Brain microvascular endothelial cell (primary cell): ENCODE data around the gene CDK11B.
"Not testable (repeated sequence)": the region's sequence is repeated elsewhere in the genome, so short reads cannot be mapped to it uniquely, and the experiment has no call there.

ENCODE experiments used
- DNase-seq: peaks from one replicate; pipeline ENCODE4 v3.0.0-alpha.2; 2020
- H3K27ac ChIP-seq: fragments of 250-450 bp; sonication (Bioruptor Pico); 2 replicates; pipeline ENCODE4 v1.5.1; 2020; ENCODE audit warnings: mild to moderate bottlenecking, moderate library complexity
- H3K27me3 ChIP-seq: fragments of 250-450 bp; sonication (Bioruptor Pico); replicated peaks from 2 replicates; pipeline ENCODE4 v1.5.1; 2020; ENCODE audit warnings: mild to moderate bottlenecking
- H3K36me3 ChIP-seq: fragments of 250-450 bp; sonication (Bioruptor Pico); replicated peaks from 2 replicates; pipeline ENCODE4 v1.5.1; 2020; ENCODE audit warnings: mild to moderate bottlenecking
- H3K4me3 ChIP-seq: 2 replicates; pipeline ENCODE4 v1.5.1; 2011; ENCODE audit warnings: low read depth, mild to moderate bottlenecking, control low read depth, low read length, moderate library complexity
- in situ Hi-C: cut with HindIII; loops from 2 replicates; pipeline ENCODE4 v1.10.0; 2017; ENCODE audit warnings: low sequenced_read_pairs, low pct_ligation_motif_present
- TF ChIP-seq, protein P1 (sequence below): IDR thresholded peaks from 2 replicates; pipeline ENCODE4 v1.5.1; 2011; ENCODE audit warnings: low read depth, mild to moderate bottlenecking, moderate library complexity, low read length, control low read depth, inconsistent platforms; ENCODE audit errors: missing control alignments

CDK11B gene

GRCh38 chr1:1665815-1666251, 7.0 kb upstream of the CDK11B start:
- no peaks in the 10 kb centered on the region for H3K27me3 ChIP-seq
- no peak overlapping the region for H3K4me3 ChIP-seq
- in situ Hi-C loops, result no loop called here
- H3K36me3 ChIP-seq, result peaks cover 31% of the 10 kb centered on the region
- no peak for DNase-seq
- TF ChIP-seq, protein P1, sequence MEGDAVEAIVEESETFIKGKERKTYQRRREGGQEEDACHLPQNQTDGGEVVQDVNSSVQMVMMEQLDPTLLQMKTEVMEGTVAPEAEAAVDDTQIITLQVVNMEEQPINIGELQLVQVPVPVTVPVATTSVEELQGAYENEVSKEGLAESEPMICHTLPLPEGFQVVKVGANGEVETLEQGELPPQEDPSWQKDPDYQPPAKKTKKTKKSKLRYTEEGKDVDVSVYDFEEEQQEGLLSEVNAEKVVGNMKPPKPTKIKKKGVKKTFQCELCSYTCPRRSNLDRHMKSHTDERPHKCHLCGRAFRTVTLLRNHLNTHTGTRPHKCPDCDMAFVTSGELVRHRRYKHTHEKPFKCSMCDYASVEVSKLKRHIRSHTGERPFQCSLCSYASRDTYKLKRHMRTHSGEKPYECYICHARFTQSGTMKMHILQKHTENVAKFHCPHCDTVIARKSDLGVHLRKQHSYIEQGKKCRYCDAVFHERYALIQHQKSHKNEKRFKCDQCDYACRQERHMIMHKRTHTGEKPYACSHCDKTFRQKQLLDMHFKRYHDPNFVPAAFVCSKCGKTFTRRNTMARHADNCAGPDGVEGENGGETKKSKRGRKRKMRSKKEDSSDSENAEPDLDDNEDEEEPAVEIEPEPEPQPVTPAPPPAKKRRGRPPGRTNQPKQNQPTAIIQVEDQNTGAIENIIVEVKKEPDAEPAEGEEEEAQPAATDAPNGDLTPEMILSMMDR, result peak; percentile 63
- H3K27ac ChIP-seq, result no peak overlapping the region

- Histone ChIP-seq H3K4me3 (no peak overlapping the region), H3K27me3 (no peaks in the 10 kb centered on the region), H3K27ac (no peak overlapping the region), H3K36me3 (peaks cover 26% of the 10 kb centered on the region)
- in situ Hi-C loops, result no loop called here
- TF ChIP-seq, protein P1, result no peak
- DNase-seq, result no peak
These were observed 6.4 kb upstream of the CDK11B start for GRCh38 chr1:1664941-1665814.

- DNase-seq, H3K27ac ChIP-seq, in situ Hi-C loops, H3K27me3 ChIP-seq, H3K4me3 ChIP-seq: not testable (repeated sequence)
- H3K36me3 ChIP-seq, result peaks cover 18% of the 10 kb centered on the region
These were observed 5.5 kb upstream of the CDK11B start for GRCh38 chr1:1664318-1664717.

DNA sequence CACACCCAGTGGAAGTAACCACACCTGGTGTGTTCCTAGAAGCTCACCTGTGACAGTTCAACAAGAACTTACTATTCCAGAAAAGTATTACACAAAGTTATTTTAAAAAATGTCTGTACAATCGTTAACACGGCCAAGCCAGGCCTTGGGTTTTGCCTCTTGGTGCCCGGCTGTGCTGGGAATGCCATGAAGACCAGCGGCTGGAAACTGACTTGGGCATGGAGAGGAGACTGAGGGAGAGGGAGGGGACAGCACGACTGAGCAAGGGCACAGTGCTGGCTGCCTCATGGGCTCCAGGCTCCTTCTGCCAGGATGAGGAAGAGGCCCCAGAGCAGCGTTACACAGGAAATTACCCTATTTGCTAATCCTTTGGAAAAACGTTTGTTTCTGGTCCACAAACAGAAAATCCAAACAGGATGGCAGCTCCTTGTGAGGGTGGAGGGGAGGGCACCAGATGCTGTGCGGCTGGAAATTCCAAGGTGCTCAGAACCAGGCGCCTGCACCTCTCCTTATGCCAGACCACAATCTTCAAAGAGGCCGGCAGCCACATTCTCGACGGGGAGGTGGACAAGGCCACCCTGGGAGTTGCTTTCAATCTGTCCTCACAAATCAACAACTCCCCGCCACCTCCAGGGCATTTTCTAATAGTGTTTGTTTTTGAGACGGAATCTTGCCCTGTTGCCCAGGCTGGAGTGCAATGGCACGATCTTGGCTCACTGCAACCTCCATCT, 4.2 kb upstream of the CDK11B start:
- in situ Hi-C loops, H3K27ac ChIP-seq, H3K27me3 ChIP-seq, H3K4me3 ChIP-seq, DNase-seq: not testable (repeated sequence)
- peaks cover 18% of the 10 kb centered on the region for H3K36me3 ChIP-seq

DNA sequence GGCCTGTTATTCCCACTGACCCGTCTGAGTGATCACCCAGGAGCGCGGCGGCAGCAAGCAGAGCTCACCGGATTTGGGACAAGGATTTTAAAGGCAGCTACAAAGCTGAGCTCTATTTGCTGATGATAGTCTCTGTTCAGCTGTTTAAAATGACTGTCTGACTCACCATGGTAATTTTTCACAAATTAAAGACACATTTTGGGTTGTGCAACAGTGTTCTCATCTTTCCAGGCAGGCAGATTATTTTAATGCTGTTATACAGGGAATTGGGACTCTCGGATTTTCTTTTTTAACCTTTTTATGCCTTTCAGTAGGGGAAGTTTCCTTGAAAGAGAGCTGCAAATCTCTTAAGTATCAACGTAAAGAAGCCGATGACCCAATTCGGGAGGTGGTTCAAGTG, 3.6 kb upstream of the CDK11B start:
- DNase-seq, H3K27me3 ChIP-seq, H3K4me3 ChIP-seq, H3K27ac ChIP-seq, in situ Hi-C loops: not testable (repeated sequence)
- H3K36me3 ChIP-seq, result peaks cover 18% of the 10 kb centered on the region

- in situ Hi-C loops, result not testable (repeated sequence)
These were observed 10.5 kb downstream of the CDK11B start for GRCh38 chr1:1648265-1648664.

DNA sequence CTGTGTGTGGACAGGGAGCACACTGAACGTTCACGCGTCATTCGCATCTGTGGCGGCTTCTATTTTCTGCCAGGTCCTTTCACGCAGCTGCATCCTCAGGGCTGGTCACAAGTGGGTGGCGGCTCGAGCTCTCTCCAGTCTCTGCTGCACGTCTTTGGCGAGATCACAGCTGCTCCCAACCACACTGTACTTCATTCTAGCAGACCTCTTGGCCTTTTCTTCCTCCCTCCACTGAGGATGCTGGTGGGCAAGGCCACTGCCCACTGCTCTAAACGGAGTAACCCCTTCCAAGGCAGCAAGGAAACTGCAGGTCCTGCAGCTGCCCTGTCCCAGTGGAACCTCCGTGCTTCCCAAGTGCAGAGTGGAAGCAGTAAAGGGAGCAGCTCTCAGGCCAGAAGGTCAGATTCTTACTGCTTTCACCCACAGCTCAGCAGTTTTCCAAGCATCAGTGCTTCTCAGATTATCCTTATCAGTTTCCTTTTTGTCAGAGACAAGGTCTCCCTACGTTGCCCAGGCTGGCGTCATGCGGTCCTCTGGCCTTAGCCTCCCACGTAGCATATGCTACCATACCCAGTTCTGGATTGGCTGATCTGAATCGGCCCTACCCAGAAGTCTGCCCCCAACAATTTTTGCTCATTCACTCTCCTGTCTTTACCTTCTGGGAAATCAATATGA, 11.1 kb downstream of the CDK11B start:
- H3K4me3 ChIP-seq, H3K36me3 ChIP-seq, DNase-seq, H3K27ac ChIP-seq, H3K27me3 ChIP-seq, in situ Hi-C loops: not testable (repeated sequence)

More at GRCh38 chr1:1648265-1648664, 10.5 kb downstream of the CDK11B start:
- H3K4me3 ChIP-seq, H3K27me3 ChIP-seq, DNase-seq, H3K36me3 ChIP-seq, H3K27ac ChIP-seq: not testable (repeated sequence)

- H3K27me3 ChIP-seq, H3K4me3 ChIP-seq, H3K27ac ChIP-seq, H3K36me3 ChIP-seq, DNase-seq, in situ Hi-C loops: not testable (repeated sequence)
These were observed 12.5 kb downstream of the CDK11B start for GRCh38 chr1:1646326-1646725.

GRCh38 chr1:1640711-1641461, 17.9 kb downstream of the CDK11B start:
- in situ Hi-C loops, H3K4me3 ChIP-seq, H3K36me3 ChIP-seq, H3K27me3 ChIP-seq, DNase-seq, H3K27ac ChIP-seq: not testable (repeated sequence)

DNA sequence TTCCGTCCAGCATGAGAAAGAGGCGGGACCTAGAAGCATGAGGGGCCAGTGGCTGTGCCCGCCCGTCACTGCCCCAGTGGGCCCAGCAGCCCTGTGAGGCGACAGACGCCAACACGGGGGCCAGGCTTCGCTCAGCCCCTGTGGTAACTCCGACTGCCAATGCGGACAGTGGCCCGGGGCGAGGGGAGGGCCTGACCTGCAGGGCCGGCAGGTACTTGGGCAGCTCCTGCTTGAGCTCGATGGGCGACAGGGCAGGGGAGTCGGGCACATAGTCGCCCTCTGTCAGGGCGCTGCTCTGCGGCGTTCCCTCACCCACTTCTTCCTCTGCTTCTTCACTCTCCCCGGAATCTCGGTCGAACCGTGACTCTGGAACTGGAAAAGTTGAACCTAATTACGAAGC, 18.7 kb downstream of the CDK11B start:
- in situ Hi-C loops, H3K4me3 ChIP-seq, H3K27me3 ChIP-seq, H3K36me3 ChIP-seq, H3K27ac ChIP-seq, DNase-seq: not testable (repeated sequence)

DNA sequence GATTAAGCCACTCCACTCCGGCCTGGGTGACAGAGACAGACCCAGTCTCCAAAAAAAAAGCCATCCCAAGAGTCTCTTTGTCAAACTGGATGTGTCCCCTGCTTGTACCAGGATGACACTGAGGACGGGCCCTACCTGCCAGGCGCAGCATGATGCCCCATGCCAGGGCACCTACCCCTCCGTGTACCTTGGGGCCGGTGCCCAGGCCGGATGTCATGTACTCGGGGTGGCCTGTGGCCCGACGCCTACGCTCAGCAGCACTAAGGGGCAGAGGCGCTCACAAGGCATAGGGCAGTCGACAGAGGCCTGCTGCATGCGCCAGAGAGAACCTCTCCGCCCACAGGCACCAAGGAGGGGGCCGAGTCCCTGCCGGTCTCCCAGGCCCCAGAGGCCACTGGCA, 19.4 kb downstream of the CDK11B start:
- H3K36me3 ChIP-seq, DNase-seq, H3K27me3 ChIP-seq, H3K4me3 ChIP-seq, H3K27ac ChIP-seq, in situ Hi-C loops: not testable (repeated sequence)
